Fibroblast of skin of back (primary cell): ENCODE data around the gene SLC6A19. TPM values are rescaled to one million over a fixed set of nuclear protein-coding genes. Genes with fewer than 3 reads are reported as not detected.
"Not testable (repeated sequence)": the region's sequence is repeated elsewhere in the genome, so short reads cannot be mapped to it uniquely, and the experiment has no call there.

Experiments used
- DNase-seq: peaks from one replicate; pipeline ENCODE4 v3.0.0-alpha.2; 2013
- polyA plus RNA-seq, 2 experiments: library from polyadenylated mRNA; unstranded; fragments of 120-200 nt; gene quantifications; one replicate each; pipeline ENCODE4 v1.2.1, GENCODE V29; 2013; ENCODE audit not compliant: insufficient read length in 2 of 2

The SLC6A19 gene
- not detected for polyA plus RNA-seq (2013, experiment 1 of 2; ENCODE audit: insufficient read length)
- polyA plus RNA-seq (2013, experiment 2 of 2; ENCODE audit: insufficient read length): not detected

DNA sequence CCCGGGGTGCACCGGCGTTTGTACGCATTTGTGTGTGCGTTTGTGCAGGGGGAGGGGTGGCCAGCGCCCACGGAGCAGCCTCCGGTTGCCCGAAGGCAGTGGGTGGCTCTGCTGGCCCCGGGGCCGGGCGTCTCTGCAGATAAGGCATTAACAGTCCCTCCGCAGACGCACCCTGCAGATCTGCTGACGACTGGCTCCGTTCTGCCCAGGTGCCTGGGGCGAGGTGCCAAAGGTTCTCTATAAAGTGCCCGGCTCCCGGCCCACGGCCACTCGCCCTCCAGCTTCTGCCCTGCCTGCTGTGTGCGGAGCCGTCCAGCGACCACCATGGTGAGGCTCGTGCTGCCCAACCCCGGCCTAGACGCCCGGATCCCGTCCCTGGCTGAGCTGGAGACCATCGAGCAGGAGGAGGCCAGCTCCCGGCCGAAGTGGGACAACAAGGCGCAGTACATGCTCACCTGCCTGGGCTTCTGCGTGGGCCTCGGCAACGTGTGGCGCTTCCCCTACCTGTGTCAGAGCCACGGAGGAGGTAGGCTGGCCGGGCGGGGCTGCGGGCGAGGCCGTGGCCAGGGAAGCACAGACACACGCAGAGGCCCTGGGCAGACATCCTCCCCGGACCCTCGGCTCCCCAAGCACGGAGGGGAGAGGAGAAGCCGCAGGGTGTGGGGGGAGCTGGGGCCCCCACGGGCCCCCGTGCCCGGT lies at the start of gene SLC6A19:
Gene SLC6A19, plus strand, starts transcription at position 269 of the 699 bp plus-strand sequence. Its CDS starts 56 bp downstream, at position 325.
- no peak for DNase-seq

DNA sequence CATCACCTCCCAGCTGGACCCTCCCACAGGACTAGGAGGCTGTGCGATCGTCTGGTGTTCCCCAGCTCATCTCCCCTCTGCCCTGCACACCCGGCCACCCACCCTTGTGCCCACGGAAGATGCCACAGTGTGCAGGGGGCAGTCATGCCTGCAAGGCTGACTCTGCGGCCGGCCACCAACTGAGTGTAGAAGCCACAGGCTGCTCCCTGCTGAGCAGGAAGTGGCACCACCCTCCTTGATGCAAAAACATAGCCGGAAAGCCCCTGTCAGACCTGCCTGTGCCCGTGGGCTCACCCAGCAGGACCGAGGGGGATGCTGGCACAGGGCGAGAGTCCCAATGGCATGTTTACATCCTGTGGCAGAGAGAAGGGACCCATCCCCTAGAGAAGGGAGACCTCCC lies 49.2 kb upstream of the SLC6A19 start:
- no peak for DNase-seq

DNA sequence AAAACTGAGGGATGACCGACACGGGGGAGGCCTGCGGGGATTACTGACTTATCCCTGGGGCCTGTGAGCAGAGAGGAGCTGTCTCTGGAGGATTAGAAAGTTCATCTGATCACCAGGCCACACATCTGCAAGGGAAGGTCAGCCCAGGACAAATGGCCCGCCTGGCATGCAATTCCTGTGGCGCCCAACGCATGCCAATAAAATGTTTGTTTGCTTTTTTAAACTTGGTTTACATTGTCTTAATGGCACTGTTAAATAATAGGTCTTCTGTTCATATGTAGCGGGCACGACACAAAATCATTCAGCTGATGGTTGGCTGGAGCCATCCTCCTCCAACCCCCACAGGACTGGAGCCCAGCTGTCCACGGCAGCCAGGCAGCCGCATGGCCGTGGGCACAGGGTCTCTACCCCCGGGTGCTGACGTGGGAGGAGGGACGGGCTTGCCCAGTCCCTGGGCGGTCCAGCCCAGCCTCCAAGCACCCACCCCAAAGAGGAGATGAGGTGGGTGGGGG lies 48.6 kb upstream of the SLC6A19 start:
- DNase-seq: no peak

DNA sequence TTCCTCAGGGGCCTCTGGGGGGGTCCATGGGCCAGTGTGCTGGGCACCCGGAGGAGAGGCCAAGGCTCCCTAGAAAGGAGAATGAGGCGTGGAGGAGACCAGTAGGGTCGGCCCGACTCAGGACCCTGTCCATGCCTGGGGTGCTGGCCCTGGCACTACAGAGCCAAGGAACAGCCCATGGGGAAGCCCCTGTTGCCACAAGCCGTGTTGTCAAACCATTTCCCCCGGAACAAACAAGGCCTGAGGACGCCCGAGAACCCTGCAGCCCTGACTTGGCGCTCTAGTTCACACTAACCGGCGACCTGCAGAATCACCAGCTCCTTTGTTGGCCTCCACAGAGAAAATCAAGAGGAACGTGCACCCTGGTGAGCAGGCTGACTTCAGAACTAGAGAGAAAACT lies 48.0 kb upstream of the SLC6A19 start:
- no peak for DNase-seq

DNA sequence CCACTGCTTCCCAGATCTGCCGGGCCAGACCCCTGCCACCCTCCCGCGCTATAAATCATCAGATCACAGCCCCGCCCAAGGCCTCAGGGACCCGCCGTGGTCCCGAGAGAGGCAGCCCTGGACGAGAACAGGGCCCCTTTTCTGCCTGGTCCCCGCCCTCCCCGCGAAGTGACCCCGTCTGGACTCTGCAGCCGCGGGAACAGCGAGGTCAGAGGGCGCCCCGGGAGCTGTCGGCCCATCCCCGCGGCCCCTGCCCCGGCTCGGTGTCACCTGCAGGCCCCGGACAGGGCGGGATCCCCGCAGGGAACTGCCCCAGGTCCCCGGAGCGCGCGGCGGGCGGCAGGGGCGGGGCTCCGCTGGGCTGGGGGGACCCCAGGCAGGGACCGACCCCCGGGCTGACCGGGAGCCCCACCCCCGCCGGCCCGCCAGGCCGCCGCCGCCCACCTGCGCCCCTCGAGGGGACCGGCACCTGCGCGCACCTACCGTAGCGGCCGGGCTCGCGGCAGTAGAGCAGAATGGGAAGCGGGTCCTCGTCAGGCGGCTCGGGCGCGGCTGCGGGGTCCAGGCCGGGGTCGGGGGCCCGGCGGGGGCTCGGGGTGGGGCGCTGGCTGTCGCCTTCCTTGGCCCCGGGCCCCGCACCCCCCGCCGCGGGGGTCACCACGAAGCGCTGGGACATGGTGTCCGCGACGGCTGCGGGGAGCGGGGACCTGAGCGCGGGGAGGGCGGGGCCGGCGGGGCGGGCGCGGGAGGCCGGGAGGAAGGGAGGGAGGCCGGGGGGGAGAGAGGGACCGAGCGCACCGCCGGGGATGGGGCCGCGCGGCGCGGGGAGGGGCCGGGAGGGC lies 46.0 kb upstream of the SLC6A19 start:
- DNase-seq: no peak

DNA sequence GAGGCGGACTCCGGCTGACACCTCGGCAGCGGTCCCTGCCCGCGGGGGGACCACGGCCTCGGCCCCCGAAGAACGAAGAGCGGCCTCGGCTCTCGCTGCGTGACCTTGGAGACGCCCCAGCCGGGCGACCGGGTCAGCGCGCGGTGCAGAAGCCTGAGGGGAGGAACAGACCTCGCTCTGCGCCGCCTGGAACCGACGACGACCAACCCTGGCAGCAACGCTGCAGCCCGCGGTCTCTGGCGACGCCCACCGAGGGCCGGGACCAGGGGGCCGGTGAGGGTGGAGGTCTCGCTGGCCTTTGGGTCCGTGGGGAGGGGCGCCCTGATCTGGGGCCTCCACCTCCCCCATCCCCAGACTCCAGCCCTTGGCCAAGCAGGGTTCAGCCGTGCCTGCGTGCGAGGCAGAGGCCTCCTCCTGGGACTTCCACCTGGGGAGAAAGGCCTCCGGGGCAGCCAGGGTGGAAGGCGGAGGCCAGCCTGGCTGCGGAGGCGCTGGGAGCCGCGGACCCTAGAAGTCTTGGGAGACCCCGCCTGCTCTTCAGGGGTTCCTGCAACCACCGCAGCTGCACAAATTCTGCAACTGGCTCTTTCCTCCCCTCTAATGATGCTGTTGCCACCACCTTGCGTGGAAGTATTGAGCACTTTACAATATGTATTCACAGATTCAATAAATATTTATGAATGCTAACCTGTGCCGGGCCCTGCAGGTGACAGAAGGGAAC lies 45.2 kb upstream of the SLC6A19 start:
- DNase-seq: no peak

DNA sequence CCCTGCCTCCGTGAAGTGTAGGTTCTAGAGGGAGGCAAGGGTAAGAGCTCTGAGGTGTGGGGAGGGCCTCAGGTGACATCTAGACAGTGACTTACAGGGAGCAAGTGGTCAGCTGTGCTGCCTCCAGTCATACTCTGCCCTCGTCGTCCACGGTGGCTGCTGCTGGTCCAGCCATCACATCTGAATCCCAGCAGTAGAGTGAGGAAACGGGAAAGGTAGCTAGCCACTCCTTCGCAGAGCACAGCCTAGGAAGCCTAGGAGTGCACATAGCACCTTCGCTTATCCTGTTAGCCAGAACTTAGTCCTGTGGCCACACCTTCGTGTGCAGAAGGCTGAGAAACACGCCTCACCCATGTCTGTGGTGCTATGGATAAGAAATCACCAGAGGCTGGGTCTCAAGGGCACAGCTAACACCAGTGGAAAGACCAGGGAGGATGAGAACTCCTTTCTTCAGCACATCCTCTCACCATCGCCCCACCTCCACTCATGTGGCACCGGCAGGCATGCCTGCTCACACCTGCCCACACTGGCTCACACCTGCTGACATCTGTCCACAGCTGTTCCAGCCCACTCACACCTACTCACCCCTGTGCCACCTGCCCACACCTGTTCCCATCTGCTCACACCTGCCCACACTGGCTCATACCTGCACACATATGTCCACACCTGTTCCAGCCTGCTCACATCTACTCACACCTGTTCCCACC lies 44.5 kb upstream of the SLC6A19 start:
- no peak for DNase-seq

DNA sequence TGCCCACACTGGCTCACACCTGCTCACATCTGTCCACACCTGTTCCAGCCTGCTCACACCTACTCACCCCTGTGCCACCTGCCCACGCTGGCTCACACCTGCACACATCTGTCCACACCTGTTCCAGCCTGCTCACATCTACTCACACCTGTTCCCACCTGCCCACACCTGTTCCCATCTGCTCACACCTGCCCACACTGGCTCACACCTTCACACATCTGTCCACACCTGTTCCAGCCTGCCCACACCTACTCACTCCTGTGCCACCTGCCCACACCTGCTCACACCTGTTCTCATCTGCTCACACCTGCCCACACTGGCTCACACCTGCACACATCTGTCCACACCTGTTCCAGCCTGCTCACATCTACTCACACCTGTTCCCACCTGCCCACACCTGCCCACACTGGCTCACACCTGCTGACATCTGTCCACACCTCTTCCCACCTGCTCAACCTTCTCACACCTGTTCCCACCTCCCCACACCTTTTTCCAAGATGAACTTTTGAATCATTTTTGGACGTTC lies 43.9 kb upstream of the SLC6A19 start:
- DNase-seq: not testable (repeated sequence)

DNA sequence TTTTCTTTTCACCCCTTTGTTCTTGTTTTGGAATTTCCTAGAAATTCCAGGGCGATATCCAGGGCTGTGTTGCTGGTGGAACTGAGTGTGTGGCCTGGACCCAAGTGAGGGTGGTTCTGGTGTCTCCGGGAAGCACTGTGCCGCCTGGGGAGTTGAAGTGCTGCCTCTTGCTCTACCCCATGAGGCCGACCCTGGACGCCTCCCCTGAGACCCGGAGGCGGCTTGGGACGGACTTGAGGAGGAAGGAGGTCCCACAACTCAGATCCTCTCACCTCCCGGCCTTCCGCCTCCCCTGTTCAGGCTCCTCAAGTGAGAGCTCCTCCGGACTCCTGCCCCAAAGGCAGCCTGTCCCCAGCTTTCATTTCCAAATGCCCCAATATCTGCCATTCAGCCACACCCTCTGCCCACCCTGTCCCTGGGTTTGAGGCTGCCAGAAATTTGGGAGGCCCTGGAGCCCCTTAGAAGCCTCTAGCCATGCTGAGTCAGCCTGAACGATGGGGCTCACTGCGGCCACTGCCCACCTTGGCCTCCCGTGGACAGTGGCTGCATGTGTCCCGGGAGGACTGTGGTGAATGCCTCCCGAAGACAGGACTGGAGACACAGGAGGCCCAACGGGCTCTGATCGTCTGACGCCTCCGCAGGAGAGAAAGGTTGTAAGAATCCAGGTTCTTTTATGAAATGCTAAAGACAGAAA lies 42.6 kb upstream of the SLC6A19 start:
- no peak for DNase-seq

DNA sequence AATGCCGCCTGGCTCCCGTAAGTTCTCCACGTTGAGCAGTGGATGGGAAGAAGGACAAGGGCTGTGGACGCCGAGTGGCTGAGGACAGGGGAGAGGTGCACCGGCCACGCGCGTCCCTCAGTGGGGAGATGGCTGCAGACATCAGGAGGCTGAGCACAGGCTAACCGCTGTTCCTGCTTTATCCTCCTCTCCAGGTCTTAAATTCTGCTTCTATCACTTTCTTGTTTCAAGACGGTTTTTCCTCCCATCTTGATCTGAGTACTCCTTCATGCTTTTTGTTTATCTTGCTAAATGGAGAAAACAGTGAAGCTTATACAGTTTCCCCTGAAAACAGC lies 42.1 kb upstream of the SLC6A19 start:
- DNase-seq: no peak

DNA sequence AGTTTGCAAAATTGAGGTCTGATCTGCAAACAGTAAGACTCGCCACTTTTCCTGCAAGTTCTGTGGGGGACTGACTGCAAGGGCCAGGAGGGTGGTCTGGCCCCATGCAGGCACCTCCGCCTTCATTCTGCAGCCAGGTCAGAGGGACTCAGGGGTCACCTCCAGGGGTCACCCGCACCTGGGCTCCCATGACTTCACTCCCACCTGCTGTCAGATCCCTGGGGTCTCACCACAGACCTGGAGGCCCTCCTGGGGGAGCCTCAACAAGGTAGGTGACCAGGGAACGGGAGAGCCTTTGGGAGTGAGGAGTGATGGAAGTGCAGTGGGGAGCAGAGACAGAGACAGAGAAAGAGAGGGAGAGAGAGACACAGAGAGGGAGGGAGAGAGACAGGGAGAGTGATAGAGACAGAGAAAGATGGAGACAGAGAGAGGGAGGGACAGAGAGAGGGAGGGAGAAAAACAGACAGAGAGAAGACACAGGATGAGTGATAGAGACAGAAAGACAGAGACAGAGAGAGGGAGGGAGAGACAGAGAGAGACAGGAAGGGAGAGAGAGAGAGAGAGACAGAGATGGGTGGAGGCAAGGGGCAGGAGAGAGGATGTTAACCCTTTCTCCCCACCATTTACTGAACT lies 41.5 kb upstream of the SLC6A19 start:
- DNase-seq: no peak

DNA sequence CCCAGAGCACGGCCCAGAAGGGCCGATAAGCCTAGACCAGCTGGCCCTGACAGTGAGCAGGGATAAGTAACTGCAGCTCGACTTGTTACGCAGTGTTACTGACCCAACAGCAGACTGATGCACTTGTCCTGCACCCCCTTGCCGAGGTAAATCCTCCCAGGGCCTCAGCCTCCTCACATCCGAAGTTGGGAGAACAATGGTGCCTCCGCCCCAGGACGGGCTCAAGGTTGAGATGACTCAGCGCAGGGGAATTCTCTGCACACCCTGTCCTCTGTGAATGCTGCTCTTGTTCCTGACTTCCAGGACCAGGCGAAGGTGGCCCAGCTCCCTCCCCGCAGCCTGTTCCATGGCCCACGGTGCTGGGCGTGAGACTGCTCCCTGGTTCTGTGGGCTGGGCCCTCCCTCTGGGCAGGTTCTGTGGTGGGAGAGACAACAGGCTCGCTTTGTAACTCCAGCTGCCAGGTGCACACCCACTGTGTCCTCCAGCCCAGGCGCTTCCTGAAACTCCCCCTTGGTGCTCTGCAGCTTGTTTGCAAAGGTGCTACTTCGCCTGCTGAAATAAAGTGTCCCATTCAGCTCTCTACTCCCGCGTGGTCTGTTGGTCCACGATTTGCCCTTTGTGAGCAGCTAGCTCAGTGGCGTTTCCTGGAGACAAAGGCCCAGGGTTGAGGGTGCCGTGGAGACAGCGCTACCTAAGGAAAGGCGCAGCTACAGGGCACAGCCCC lies 40.1 kb upstream of the SLC6A19 start:
- no peak for DNase-seq

DNA sequence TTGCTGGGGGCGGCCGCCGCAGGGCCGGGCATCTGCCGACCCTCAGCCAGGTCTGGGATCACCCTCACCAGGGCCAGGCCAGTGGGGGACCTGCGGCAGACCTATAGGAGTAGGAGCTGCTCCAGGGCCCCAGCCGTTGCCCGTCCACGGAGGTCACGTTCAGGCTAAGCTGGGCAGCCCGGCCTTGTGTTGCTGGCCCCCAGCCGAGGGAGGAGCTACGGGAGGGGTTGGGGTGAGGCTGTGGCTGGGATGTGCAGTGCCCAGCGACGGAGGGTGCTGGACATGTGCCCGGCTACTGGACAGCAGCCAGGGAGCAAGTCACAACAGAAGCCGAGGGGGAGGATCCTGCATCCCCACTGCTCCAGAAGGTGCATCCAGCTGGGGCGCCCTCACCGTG lies 39.6 kb upstream of the SLC6A19 start:
- DNase-seq: no peak

DNA sequence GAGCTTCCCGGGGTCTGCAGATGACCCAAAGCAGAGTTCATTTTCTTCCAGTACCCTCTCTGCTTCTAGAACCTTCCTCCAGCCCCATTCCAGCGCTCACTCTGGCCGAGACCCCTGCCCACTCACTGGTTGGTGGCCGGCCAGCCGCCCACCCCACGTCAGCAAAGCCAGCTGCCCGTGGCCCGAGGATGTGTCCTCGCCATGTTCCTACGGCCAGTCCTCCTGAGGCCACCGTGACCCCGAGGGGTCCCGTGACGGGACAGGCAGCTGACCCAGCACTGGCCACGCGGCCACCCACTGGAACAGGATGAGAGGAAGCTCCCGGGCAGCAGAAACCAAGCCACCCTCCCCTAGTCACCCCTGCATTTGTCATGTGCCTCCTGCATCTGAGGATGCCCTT lies 39.1 kb upstream of the SLC6A19 start:
- DNase-seq: no peak

DNA sequence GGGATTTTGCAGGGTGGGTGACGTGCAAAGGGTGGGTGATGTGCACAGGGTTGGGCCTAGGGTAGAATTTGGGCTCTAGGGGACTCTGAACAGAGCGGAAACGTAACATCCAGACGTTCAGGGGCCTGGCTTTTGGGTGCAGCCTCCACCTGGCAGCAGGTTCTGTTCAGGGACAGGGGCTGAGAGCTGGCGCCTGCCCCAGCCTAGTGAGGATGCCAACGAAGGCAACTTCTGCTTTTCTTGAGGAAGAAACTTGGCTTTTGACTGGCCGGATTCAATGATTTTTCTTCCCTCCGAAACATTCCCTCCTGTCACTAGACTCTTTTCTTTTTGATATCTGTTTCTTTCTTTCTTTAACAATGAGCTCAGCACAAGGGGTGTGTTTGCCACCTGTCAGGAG lies 38.6 kb upstream of the SLC6A19 start:
- no peak for DNase-seq

DNA sequence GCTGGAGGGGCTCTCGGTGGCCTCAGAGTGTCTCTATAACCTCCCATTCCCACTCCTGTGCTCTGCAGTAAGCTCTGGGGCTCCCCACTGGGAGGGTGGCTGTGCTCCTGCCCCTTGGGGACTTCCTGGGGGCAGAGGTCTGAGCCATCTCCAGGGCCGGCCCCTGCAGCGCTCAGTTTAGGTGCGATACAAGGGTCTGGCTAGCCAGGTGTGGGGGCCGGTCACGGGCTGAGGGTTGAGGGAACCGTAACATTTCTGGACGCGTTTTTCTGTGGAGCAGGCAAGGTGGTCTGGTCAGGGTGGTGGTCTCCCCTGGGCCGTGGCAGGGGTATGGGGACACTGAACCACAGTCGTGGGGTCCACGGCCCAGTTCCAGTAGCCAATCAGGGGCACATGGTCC lies 38.0 kb upstream of the SLC6A19 start:
- DNase-seq: no peak

DNA sequence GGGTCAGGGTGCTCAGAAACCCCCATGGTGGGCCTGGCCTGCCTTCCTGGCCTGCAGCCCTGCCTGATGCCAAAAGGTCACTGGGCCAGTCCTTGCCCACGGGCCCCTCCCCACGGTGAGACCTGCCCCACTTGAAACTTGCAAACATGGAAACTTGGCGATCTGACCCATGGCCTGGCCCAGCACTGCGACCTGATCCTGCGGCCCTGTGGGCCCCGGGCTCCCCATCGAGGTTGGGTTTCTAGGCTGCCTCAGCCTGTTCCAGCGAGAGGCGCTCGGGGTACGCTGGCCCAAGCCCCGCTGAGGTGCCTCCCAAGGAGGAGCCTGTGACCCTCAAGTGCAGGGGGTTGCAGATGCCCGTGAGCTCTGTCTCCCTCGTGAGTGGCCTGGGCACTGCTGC lies 37.5 kb upstream of the SLC6A19 start:
- DNase-seq: no peak

DNA sequence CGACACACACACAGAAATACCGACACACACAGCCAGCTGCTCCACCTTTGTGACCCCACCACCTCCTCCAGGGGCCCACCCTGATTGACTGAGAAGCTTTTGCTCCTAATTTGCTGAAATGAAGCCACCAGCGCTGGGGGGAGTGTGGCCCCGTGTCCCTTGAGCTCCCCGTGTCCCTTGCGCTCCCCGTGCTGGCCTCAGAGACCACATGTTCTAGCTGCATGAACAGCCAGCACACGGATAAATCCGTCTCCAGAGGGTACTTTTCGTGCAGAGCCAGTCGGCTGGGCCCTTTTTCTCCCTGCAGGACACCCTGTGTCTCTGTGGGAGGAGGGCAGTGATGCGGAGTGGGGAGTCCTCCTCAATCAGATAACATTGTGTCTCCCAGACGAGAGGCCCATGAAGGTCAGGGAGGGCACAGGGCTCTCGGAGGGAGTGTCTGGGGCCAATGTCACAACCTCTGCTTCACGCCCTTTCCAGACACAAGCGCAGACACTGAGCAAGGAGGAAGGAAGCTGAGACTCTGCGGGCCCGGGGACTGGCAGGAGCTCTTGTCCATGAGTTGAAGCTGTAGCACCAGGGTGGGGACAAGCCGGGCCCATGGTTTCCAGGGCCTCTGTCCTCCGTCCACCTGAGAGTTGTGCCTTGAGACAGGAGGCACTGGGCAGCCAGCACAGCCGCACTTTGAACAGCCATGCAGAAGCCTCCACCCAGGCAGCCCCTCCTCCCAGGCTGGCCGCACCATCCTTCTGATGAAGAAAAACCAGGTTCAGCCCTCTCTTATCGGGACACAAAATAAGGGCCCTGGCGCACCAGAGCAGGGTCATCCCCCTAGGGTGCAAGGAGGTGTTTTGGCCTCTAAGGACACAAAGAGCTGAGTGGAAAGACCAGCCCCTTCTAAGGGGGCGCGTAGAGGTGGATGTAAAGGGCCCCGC lies 36.4 kb upstream of the SLC6A19 start:
- no peak for DNase-seq

DNA sequence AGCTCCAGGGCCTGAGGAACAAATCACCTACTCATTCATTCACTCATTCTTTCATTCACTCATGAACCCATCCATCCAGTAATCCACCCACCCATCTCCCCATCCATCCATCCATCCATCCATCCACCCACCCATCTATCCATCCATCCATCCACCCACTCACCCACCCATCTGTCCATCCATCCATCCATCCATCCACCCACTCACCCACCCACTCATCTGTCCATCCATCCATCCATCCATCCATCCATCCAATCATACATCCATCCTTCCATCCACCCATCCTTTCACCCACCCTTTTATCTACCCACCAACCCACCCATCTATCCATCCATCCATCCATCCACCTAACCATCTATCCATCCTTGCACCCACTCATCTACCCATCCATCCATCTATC lies 35.5 kb upstream of the SLC6A19 start:
- no peak for DNase-seq
